ENCODE measurements around the gene TUBD1.
"Not testable (repeated sequence)": the region's sequence is repeated elsewhere in the genome, so short reads cannot be mapped to it uniquely, and the experiment has no call there.

The TUBD1 gene, protein sequence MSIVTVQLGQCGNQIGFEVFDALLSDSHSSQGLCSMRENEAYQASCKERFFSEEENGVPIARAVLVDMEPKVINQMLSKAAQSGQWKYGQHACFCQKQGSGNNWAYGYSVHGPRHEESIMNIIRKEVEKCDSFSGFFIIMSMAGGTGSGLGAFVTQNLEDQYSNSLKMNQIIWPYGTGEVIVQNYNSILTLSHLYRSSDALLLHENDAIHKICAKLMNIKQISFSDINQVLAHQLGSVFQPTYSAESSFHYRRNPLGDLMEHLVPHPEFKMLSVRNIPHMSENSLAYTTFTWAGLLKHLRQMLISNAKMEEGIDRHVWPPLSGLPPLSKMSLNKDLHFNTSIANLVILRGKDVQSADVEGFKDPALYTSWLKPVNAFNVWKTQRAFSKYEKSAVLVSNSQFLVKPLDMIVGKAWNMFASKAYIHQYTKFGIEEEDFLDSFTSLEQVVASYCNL

GRCh38 chr17:59892924-59893675 is at the start of gene TUBD1, which contains the start of gene RPS6KB1:
TSS of gene TUBD1 (minus strand) at chr17:59892943. CDS start at chr17:59891002, 1,941 bp downstream.
TSS of gene RPS6KB1 (plus strand) at chr17:59893121. CDS start at chr17:59893185, 64 bp downstream.
- DNase-seq (ENCODE audit: low read depth) = peak; percentile 95

GRCh38 chr17:59941131-59941530 is 48.4 kb upstream of the TUBD1 start:
- DNase-seq (ENCODE audit: low read depth) = no peak

GRCh38 chr17:59940697-59941096 is 48.0 kb upstream of the TUBD1 start:
- not testable (repeated sequence) for DNase-seq (ENCODE audit: low read depth)

DNA sequence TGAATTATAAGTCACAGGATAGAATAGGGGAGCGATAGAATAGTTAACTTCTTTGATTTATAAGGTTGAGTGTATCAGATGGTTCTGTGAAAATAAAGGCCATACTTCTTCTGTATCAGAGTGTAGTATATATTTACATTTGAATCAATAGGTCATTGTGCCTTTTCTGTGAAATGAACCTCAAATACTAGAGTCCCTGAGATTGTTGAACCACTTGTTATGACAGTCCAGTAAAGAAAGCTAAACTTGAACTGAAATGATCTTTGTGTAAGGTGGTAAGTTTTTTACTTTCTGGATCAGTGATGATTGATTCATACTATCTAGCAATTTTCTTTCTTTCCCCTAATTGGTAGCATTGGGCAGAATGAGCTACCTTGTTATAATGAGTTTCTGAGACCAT is 40.6 kb upstream of the TUBD1 start:
- not testable (repeated sequence) for DNase-seq (ENCODE audit: low read depth)

DNA sequence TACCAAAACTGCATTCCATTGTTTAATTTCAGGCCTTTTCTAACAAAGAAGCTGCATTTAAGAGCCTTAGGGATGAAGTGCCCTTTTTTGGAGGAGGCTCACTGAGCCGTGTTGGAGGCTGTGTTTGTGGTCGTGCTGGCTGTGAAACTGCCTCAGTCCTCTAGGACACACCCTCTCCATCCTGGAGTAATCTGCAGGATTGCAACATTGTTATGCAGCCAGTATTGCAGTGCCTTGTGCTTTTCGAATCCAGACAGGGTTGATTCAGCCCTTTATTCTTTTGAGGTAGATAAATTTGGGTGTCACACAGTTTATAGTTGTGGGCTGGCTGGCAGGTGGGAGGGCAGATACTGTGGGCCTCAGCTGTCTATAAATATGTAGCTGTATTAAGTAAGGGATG is 38.0 kb upstream of the TUBD1 start:
- not testable (repeated sequence) for DNase-seq (ENCODE audit: low read depth)

- DNase-seq (ENCODE audit: low read depth) = not testable (repeated sequence)
These were observed 37.4 kb upstream of the TUBD1 start for GRCh38 chr17:59930121-59930520.

GRCh38 chr17:59920637-59921036 is 27.9 kb upstream of the TUBD1 start:
- DNase-seq (ENCODE audit: low read depth) = not testable (repeated sequence)

- no peak for DNase-seq (ENCODE audit: low read depth)
These were observed 23.7 kb upstream of the TUBD1 start for GRCh38 chr17:59916446-59916845.

- DNase-seq (ENCODE audit: low read depth) = no peak
These were observed 21.6 kb upstream of the TUBD1 start for GRCh38 chr17:59914274-59914854.

GRCh38 chr17:59907467-59907866 is 14.7 kb upstream of the TUBD1 start:
- DNase-seq (ENCODE audit: low read depth) = no peak

DNA sequence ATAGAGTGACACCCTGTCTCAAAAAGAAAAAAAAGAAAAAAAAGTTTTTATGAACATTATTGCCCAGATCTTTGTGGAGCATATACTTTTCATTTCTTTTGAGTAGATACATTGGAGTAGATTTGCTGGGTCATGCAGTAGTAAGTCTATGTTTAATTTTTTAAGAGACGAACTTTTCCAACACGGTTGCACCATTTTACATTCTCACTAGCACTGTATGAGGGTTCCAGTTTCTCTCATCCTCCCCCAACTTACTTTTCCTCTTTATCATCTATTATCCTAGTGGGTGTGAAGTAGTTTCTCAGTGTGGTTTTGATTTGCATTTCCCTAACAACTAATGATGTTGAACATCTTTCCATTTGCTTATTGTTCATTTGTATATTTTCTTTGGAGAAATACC is 10.7 kb upstream of the TUBD1 start:
- no peak for DNase-seq (ENCODE audit: low read depth)

GRCh38 chr17:59901604-59902003 is 8.9 kb upstream of the TUBD1 start:
- no peak for DNase-seq (ENCODE audit: low read depth)

- DNase-seq (ENCODE audit: low read depth) = no peak
These were observed 6.4 kb upstream of the TUBD1 start for GRCh38 chr17:59899099-59899498.

DNA sequence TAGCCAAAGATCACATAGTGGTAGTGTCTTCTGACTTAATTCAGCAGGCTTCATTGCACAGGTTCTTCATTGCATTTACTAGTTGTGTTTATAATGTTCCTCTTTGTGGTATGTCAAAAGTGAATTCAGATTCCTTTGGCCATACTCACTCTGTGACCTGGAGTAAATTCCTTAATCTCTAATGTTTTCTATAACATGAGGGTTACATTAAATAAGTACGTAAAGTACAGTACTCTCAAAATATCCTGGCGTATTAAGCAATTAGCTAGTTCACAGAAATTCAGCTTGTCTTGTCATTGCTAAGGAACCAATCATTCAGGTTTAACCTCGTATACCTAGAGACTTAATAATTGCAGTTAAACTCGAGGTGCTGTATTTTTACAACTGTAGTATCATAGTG is 4.3 kb upstream of the TUBD1 start:
- DNase-seq (ENCODE audit: low read depth) = no peak

DNA sequence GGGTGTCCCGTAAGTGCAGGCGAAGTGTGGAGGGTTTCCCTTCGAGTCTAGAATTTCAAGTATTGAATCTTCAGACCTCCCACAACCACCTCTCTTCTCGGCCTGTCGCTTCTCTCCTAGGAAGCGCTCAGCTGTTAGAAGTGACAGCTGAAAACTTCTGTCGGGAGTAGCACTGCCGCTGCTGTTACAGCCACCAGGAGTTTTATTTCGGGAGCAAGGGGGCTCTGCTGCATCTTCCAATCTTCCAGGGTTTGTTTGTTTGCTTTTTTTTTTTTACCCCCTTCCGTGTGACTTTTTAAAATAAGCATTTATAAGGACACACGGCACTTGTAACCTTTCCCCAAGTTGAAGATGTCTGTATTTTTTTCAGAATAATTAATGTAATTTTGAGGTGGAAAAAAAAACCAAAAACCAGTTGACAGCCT is 945 bp upstream of the TUBD1 start:
- no peak for DNase-seq (ENCODE audit: low read depth)

DNA sequence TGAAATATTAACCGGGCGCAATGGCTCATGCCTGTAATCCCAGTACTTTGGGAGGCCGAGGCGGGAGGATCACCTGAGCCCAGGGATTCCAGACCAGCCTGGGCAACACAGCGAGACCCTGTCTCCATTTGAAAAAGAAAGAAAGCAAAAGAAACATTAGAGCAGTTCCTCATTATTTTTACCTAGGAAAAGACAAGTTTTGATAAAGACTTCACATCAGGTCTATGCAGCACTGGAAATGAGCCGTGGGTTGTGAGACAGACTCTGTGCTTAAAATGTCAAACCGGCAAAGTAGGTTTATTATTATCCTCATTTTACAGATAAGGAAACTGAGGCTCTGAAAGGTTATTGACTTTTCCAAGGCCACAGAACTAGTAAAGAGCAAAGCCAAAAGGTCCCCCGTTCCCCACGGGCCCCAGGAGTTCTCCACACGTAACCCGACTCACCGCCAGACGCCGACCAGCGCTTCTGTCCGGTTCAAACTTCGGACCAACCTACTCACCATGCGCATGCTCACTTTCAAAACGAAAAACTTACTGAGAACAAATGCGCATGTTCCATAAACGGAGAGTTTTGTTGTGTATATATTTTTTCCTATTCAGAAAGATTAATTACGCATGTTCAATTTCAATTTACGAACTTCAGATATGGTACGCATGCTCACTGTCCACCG is 356 bp downstream of the TUBD1 start:
- no peak for DNase-seq (ENCODE audit: low read depth)

DNA sequence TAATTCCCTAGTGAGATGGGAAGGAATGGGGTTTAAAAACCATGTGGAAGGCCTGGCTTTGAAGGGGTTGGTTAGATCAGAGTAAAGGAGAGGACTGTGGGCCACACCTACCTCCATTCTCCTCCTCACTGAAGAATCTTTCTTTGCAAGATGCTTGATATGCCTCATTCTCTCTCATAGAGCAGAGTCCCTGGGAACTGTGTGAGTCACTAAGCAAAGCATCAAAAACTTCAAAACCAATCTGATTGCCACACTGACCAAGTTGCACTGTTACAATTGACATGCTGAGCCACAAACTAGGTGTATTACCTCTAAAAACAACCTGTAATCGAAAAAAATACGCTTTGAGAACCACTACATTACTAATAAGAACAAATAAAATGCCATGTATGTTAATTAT is 2.0 kb downstream of the TUBD1 start:
- no peak for DNase-seq (ENCODE audit: low read depth)

DNA sequence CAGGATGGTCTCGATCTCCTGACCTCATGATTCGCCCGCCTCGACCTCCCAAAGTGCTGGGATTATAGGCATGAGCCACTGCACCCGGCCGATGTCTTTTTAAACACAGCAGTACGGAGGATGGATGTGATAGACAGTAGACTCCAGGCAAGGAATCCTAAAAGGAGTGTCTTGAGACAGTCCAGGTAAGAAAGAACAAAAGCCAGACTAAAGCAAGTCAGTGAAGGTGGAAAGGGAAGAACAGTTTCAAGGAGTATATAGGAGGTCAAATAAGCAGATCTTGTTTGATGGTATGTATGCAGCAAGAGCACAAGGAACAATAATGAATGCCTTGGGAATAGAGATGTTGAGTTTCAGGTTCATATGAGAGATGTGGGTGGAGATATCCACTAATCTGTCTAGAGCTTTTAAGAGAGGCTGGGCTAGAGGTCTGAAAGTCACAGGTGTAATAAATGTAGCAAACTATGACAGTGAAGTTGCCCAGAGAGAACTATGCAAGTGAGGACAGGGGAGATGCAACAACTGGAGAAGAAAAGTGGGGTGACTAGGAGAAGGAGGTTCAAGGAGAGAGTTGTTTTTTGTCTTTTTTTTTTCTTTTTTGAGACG is 4.5 kb downstream of the TUBD1 start:
- no peak for DNase-seq (ENCODE audit: low read depth)

- DNase-seq (ENCODE audit: low read depth) = no peak
These were observed 7.9 kb downstream of the TUBD1 start for GRCh38 chr17:59884861-59885260.

DNA sequence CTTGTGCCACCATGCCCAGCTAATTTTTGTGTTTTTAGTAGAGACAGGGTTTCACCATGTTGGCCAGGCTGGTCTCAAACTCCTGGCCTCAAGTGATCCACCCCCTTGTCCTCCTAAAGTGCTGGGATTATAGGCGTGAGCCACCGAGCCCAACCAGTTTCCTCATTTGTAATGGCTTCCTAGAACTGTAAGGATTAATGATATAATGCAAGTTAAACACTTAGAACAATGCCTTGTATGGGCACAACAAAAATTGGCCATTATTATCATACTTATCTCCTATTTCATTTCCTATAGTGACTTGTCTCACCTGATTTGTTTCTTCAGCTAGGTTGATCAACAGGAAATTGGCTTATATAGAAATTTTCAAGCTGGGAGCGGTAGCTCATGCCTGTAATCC is 14.1 kb downstream of the TUBD1 start:
- DNase-seq (ENCODE audit: low read depth) = no peak

DNA sequence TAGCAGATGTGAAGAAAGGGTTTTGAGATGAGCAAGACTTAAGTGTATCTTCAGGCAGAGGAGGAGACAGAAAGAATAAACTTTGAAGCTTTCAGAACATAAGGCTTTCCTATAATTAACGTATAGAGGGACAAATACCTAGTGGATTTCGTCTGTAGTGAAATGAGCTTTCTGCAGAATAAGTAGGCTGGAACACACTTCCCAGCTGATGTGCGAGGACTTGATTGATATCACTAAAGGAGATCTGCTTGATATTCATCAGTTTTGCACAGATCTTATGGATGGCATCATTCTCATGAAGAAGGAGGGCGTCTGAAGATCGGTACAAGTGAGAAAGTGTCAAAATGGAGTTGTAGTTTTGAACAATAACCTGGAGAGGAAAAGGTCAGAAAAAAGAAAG is 14.8 kb downstream of the TUBD1 start:
- DNase-seq (ENCODE audit: low read depth) = no peak

DNA sequence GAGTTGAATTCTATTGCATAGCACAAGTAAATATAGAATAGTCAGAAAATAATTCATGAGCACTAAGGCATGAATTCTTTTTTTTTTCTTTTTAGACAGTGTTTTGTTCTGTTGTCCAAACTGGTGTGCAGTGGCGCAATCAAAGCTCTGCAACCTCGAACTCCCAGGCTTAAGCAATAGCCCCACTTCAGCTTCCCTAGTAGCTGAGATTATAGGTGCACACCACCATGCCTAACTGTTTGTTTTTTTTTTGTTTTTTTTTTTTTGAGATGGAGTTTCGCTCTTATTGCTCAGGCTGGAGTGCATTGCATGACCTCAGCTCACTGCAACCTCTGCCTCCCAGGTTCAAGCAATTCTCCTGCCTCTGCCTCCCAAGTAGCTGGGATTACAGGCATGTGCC is 16.6 kb downstream of the TUBD1 start:
- DNase-seq (ENCODE audit: low read depth) = no peak
